OCI-LY3 (cell line): ENCODE measurements around the gene NKD2.

Experiments used
- EZH2phosphoT487 ChIP-seq: fragments of 200-600 bp; shearing (Covaris generic); IDR thresholded peaks from 2 replicates; pipeline ENCODE4 v1.6.1; 2018; ENCODE audit warnings: antibody characterized with exemption, mixed run types, low read depth
- TF ChIP-seq, protein P1 (sequence below): fragments of 200-600, 300-600 bp; sonication (generic); IDR thresholded peaks from 2 replicates; pipeline ENCODE4 v1.5.1; 2014; ENCODE audit warnings: antibody characterized with exemption, low read length, low read depth

DNA sequence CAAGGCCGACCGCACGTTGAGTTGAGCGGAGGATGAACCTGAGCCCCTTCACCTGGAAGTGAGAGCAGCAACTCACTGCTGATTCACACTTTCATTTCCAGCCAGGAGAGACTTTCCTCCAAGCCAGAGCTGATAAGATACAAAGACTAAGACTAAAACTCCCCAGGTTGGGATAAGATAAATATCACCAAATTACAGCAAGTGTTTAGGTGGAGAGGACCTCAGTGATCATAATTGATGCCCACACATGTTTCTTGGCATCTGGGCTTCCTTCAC is 6.4 kb upstream of the NKD2 start:
- TF ChIP-seq, protein P1, sequence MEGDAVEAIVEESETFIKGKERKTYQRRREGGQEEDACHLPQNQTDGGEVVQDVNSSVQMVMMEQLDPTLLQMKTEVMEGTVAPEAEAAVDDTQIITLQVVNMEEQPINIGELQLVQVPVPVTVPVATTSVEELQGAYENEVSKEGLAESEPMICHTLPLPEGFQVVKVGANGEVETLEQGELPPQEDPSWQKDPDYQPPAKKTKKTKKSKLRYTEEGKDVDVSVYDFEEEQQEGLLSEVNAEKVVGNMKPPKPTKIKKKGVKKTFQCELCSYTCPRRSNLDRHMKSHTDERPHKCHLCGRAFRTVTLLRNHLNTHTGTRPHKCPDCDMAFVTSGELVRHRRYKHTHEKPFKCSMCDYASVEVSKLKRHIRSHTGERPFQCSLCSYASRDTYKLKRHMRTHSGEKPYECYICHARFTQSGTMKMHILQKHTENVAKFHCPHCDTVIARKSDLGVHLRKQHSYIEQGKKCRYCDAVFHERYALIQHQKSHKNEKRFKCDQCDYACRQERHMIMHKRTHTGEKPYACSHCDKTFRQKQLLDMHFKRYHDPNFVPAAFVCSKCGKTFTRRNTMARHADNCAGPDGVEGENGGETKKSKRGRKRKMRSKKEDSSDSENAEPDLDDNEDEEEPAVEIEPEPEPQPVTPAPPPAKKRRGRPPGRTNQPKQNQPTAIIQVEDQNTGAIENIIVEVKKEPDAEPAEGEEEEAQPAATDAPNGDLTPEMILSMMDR = no peak
- TF ChIP-seq EZH2phosphoT487 = no peak
